ENCODE results near the gene NOXO1.
"Not testable (repeated sequence)": the region's sequence is repeated elsewhere in the genome, so short reads cannot be mapped to it uniquely, and the experiment has no call there.

The NOXO1 gene

DNA sequence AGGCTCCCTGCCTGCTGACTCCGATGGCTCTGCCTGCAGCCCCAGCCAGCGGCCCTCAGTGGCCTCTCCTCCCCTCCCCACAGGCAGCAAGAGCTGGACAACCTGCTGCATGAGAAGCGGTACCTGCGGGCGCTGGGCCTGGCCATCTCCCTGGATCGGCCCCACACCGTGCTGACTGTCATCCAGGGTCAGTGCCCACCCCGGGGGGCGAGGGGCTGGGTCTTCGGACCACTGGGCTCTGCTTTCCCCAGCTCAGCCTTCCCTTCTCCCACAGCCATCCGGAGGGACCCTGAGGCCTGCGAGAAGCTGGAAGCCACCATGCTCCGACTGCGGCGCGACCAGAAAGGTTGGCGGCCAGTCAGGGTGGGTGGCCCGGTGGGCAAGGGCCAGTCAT lies 3.4 kb downstream of the NOXO1 start:
- no peak for DNase-seq

GRCh38 chr16:1976951-1977874 lies 4.1 kb downstream of the NOXO1 start:
- no peak for DNase-seq

- no peak for DNase-seq
Measured at GRCh38 chr16:1976216-1976520, 5.1 kb downstream of the NOXO1 start.

DNA sequence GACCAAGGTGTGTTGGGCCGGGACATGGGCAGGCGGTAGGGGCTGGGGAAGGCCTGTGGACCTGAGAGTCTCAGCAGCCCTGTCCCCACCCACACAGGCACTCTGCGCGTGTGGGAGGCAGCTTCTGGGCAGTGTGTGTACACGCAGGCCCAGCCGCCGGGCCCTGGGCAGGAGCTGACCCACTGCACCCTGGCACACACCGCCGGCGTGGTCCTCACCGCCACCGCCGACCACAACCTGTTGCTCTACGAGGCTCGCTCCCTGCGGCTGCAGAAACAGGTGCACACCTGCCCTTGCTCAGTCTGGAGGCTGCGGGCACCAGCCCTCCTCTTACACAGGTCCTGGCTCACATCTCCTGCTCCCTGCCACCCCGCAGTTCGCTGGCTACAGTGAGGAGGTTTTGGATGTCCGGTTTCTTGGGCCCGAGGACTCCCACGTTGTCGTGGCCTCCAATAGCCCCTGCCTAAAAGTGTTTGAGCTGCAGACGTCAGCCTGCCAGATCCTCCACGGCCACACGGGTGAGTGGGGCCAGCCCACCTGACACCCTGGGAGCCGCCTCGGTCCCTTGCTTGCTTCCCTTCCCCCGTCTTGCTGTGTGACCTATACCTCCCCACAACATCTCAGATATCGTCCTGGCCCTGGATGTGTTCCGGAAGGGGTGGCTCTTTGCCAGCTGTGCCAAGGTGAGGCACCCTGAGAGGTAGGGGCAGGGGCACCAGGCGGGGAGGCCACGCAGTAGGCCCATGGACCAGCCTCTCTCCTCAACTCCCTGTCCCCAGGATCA lies 5.6 kb downstream of the NOXO1 start:
- DNase-seq: no peak

DNA sequence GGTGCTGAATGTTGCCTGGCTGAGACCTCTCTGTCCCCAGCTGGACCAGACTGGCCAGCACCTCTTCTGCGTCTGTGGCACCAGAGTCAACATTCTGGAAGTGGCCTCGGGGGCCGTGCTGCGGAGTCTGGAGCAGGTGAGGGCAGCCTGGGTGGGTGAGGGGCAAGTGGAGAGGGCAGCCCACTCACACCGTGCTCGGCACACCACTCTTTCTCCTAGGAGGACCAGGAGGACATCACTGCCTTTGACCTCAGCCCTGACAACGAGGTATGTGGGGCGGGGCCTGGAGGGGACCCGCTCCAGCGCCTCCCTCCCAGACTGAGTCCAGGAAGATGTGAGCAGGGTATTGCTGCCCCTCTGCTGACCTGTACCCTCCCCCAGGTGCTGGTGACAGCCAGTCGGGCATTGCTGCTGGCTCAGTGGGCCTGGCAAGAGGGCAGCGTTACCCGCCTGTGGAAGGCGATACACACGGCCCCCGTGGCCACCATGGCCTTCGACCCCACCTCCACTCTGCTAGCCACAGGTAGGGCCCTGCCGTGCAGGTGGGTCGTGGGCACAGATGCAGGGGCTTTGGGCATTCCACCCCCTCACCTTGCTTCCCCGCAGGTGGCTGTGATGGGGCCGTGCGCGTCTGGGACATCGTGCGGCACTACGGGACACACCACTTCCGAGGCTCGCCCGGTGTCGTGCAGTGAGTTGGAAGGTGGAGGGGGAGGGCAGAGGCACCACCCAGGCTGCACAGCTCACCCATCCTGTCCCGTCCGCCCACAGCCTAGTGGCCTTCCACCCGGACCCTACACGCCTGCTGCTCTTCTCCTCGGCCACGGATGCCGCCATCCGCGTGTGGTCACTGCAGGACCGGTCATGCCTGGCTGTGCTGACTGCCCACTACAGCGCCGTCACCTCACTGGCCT lies 6.9 kb downstream of the NOXO1 start:
- DNase-seq: no peak

GRCh38 chr16:1973461-1974156 lies 7.7 kb downstream of the NOXO1 start:
- no peak for DNase-seq

DNA sequence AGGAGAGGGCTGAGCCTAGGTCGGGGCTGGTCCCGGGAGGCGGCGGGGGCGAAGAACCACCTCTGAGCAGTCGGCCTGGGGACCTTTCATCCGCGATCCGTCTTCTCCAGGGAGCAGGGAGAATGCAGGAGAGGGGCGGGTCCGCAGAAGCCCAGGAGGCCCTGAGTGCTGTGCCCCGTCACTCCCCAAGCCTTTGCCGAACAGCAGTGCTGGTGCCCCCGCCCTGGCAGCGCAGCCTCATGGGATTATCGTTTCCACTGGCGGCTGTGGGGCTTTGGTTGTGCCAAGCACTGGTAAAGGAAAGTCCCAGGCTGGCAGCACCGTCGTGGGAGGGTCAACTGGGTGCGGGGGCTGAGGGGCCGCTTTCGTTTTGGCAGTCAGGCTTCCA lies 8.8 kb downstream of the NOXO1 start:
- peak; percentile 47 for DNase-seq

- DNase-seq: peak; percentile 95
Measured at GRCh38 chr16:1971796-1972489, 9.3 kb downstream of the NOXO1 start, which contains the start of gene TBL3. Gene TBL3, plus strand, starts transcription at chr16:1972053. Its CDS starts 112 bp downstream, at chr16:1972165.

DNA sequence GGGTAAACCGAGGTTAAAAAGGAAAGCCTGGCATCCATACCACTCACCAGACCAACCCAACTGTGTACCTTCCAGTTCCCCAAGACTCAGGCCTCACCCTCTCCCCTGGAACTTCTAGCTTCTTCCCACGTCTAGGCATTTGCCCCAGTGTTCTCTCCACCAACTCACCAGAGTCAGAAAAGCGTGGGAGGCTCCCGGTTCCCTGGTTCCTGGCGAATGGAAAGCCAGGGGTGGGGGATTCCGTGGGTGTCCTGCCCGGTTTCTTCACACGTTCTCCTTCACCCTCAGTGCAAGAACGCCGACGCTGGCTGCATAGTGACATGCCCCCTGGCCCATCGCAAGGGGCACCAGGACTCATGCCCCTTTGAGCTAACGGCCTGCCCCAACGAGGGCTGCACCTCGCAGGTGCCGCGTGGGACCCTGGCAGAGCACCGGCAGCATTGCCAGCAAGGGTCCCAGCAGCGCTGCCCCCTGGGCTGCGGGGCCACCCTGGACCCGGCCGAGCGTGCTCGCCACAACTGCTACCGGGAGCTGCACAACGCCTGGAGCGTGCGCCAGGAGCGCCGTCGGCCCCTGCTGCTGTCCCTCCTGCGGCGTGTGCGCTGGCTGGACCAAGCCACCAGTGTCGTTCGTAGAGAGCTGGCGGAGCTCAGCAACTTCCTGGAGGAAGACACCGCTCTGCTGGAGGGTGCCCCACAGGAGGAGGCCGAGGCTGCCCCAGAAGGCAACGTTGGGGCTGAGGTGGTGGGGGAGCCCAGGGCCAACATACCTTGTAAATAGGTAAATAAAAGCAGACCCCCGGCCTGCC lies 12.9 kb downstream of the NOXO1 start:
- no peak for DNase-seq

- no peak for DNase-seq
Measured at GRCh38 chr16:1966460-1966859, 14.8 kb downstream of the NOXO1 start, which contains the start of gene RNF151. Gene RNF151, plus strand, starts transcription at chr16:1966856. Its CDS starts 26 bp downstream, at chr16:1966882.

- peak; percentile 31 for DNase-seq
Measured at GRCh38 chr16:1965396-1966001, 15.8 kb downstream of the NOXO1 start.

GRCh38 chr16:1964506-1965395 lies 16.5 kb downstream of the NOXO1 start, which contains the start of gene RPS2:
Gene RPS2, minus strand, starts transcription at chr16:1964826. Its CDS starts 201 bp downstream, at chr16:1964625.
- peak; percentile 100 for DNase-seq

DNA sequence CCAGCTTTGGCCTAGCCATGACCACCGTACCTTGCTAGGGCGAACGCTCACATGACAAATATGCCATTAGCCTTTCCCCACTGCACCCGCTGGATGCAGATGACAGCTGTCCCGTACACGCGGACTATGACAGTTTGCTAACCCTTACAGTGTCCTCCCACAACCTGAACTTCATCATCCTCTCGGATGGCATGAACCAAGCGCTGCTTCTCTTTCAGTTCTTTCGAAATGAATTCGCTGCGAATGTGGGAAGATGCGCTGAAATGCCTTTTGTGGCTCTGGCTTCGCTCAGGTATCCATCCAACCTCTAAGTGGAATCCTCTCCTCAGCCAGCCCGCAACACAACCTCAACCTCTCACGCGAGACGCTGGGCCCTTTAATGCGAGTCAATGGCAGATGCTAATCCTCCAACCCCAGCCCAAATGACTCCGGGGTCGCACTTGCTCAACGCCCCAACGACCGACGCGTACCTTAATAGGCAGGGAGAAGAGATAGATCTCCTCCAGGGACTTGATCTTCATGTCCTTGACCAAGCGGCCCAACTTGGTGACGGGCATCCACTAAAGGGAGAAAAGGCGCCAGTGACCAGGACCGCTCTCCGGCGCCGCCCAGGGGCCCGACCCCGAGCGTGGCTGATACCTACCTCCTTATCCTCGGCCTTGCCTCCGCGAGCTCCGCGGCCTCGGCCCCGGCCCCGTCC lies 17.3 kb downstream of the NOXO1 start:
- DNase-seq: peak; percentile 50

DNA sequence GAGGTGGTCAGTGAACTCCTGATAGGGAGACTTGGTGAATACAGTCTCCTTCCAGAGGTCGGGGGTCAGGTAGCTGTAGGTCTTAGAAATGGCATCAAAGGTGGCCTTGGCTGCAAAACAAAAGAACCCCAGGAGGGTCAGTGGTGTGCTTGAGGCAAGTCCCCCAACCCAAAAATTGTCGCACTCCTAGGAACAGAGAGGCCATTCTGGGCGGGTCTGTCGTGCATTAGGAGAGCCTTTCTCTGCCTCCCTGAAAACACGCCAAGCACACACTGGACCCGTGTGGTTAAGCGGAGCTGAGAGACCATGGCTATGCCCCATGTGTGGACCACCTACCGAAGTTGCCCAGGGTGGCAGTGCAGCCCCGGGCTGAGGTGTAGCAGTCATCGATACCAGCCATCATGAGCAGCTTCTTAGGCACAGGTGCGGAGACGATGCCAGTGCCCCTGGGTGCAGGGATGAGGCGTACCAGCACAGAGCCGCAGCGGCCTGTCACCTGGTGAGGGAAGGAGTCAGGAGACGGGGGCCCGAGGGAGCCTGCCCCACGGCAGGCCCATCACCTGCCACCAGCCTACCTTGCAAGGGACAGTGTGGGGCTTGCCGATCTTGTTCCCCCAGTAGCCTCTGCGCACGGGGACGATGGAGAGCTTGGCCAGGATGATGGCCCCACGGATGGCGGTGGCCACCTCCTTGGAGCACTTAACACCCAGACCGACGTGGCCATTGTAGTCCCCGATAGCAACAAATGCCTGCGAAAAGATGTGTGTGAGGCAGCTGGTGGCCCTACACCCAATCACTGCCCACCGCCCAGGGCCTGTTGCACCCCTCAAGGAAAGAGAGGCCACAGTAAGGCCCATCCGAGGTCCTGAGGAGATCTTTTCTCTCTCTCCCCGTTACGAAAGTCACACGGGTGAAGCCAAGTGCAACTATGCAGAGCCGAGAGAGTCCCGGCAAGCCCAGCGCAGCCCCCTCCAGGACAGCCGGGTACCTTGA lies 18.8 kb downstream of the NOXO1 start:
- not testable (repeated sequence) for DNase-seq

GRCh38 chr16:1961651-1962067 lies 19.6 kb downstream of the NOXO1 start:
- DNase-seq: peak; percentile 74

- peak; percentile 93 for DNase-seq
Measured at GRCh38 chr16:1960665-1961630, 20.3 kb downstream of the NOXO1 start.

Data from NCI-H82 (cell line).